ENCODE results near the gene RRP7A.
"Not testable (repeated sequence)": the region's sequence is repeated elsewhere in the genome, so short reads cannot be mapped to it uniquely, and the experiment has no call there.

Gene RRP7A

DNA sequence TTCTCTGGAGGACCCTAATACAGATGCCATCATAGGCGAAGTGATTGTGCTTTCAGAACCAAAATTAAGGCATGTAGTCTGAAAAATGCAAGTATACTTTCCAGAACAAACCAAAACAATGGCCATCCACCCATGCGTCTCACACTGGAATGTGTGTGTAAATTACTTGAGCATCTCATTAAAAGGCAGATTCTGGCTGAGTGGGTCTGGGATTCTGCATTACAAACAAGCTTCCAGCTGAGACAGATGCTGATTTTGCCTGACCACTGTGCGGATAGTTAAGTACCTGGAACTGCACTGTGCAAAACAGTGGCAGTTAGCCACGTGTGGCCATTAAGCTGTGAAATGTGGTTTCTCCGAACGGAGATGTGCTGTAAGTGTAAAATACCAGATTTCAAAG lies 26.2 kb downstream of the RRP7A start:
- no peak for DNase-seq

DNA sequence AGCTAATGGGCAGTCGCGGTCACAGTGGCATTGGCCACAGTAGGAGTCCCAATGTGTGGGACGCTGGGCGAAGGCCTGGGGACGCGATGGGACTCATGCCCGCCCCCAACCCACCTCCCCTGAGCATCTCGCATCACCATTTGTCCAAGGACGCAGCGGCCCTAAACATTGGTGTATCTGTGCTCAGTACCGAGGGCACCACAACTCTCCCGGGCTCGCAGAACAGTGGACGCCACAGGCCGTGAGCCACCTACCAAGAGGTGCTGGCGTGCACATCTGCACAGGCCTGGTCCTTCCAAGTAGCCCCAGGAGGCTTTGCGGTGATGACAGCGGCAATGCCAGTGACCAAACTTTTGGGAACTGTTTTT lies 27.3 kb downstream of the RRP7A start:
- DNase-seq, result no peak

DNA sequence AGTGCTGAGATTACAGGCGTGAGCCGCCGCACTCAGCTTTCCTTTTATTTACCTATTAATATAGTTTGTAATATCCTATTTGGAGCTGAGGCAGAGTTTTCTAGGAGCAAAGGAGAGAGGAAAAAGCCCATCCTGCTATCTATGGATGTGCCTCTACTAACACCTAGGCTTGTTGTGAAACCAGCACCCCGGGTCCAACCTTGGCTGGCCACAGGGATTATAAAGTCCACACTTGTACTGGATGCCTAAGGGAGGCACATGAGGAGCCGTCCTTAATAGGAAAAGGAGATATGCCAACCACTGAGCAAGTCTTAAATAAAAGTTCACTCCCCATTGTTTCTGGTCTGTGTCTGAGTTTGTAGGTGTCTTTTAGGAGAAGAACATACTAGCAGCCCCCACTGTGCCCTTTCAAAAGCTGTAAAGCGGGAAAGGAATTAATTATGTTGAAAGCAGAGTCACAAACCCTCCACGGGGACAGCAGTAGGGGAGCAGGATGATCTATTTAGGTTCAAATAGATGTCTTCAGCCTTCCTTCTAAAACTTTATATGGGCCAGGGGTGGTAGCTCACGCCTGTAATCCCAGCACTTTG lies 29.3 kb downstream of the RRP7A start:
- no peak for DNase-seq

DNA sequence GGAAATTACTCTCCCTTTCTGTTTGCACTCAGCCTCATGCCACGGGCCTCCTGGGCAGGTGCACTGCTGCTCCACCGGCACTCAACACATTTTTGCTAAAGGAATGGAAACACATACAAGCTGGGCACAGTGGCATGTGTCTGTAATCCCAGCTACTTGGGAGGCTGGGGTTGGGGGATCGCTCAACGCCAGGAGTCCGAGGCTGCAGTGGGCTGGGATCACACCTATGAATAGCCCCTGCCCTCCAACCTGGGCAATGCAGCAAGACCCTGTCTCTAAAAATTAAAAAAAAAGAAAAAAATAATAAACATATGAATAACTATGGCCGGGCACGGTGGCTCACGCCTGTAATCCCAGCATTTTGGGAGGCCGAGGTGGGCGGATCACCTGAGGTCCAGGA lies 30.6 kb downstream of the RRP7A start:
- DNase-seq, result no peak

DNA sequence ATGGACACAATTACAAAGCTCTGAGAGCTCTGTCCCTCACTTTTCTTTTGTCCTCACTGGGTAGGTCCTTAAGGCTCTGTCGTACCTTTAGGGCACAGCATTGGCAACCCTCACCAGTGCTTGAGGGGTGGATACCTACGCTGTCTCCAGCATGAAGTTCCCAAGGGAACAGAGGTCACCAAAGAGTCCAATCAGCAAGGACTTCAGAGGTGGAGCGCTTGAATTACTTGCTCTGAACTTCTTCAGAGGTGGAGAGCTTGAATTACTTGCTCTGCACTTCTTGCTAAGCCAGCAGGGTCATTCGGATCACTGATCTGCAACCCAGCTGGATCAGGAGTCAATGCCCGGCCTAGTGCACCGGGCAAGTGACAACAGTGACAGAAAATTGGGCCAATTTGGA lies 35.1 kb downstream of the RRP7A start:
- no peak for DNase-seq

DNA sequence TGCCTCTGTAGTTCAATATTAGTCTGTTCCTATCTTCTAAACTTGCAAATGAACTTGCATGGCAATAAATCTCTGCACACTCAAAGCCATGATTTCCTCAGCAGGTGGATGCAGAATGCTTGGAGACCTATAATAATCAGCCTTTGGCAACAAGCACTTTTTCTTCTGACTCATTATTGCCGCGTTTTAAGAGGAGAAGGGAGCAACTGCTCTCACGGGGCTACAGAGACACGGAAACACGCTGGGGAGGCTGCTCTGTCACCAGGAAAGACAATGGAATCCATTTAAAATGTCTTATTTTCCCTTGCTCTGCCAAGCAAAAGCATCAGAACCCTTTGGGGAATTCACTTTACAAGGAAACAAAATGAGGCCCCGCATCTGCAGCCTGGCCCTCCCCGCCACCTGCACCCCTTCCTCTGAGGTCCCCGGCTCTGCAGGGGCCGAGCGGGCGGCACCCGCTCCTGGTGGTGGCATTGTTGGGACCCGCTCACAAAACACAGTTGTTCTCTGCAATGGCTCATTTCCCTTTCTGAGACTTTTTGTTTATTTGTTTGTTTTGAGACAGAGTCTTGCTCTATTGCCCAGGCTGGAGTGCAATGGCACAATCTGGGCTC lies 35.9 kb downstream of the RRP7A start:
- DNase-seq, result not testable (repeated sequence)

DNA sequence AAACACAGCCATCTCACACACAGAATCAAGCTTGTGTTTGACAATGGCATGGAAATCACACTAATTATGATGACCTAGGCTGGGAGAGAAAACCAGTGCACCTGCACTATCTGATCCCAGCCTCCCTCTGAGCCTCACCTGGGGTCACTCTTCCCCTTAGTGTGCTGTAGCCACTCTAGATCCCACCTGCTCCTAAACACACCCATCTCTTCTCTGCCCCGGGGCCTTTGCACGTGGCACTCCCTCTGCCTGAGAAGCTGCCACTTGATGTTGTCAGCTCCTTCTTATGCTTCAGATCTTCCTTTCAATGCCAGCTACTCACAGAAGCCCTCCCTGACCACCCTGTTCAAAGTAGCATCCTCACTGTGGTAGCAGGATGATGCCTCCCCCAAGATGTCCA lies 44.5 kb downstream of the RRP7A start:
- no peak for DNase-seq

DNA sequence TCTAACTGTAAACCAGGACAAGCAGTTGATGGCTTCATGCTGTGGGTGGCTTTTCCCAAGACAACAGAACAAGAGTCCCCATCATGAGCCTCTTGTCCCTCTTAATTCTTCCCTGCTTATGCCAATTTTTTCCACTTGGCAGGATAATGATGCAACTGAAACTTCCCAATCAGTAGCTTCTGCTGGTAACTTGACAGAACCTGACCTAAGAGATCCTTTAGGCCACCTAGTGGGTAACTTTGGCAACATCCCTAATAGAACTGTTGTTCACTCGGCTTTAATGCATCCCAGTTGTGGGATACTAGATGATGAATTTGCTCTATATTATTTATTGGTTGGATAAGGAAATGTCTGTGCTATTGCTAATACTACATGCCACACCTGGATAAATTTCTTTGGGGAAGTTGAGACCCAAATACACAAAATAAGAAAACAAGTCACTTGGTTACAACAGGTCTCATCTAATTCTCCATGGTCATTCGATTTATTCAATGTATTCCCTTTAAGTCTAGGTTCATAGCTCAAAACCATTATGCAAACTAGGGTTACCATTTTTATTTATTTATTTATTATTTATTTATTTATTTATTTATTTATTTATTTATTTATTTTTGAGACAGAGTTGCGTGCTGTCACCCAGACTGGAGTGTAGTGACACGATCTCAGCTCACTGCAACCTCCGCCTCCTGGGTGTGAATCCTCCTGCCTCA lies 46.0 kb downstream of the RRP7A start:
- no peak for DNase-seq

DNA sequence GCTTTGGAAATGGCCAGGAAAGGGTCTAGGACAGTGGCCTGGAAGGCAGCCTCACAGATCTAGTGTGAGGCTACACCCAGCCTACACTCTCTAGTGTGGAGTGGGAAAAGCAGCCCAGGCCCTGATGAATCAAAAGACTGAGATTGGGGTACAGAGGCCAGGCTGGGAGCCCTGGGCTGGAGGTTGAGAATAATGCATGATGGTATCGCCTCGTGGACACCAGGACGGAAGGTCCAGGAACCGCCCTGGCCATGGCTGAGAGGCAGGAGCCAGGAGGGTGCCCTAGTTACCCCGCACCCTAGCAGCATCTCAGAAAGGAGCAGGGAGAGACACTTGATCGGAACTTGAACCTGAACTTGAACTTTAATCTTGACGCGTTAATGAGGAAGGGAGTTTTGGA lies 46.9 kb downstream of the RRP7A start:
- no peak for DNase-seq

DNA sequence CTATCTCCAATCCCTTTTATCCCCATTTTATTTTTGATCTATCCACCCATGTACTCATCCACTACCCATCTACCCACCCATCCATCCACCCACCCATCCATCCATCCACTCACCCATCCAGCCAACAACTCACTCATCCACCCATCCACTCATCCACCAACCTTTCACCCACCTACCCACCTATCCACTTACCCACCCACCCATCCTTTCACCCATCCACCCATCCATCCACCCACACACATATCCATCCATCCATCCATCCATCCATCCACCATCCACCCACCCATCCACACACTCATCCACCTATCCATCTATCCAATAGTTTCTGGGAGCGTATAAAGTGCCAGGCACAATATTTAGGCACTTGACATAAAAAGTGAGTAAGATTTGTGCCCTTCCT lies 48.2 kb downstream of the RRP7A start:
- no peak for DNase-seq

DNA sequence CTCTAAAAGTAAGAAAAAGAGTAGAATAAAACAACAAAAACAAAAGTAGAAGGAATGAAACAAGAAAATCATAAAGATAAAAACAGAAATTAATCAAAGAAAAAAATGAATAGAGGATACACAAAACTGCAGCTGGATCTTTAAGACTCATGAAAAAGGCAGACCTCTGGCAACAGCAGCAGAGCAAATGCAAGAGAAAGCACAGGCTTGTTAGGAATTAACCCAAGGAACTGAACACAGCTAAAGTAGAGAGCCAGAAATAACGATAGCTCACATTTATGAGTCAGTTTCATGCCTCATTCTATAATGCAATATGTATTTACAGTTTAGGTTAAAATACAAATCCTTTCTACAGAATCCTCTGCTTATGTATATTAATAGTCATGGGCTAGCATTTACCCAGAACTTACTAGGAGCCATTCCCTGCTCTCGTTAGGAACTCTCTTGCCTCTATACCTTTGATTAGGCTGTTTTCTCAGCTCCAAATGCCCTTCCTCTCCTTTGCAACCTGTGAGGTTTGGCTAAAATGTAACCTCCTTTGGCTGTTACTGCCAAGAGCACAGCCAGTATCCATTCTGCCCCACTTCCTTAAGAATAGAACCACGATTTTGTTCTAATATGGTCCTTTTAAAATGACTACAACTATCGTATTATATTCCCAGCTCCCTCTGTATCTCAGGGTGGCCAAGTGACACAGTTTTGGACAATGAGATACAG lies 49.1 kb downstream of the RRP7A start:
- no peak for DNase-seq

DNA sequence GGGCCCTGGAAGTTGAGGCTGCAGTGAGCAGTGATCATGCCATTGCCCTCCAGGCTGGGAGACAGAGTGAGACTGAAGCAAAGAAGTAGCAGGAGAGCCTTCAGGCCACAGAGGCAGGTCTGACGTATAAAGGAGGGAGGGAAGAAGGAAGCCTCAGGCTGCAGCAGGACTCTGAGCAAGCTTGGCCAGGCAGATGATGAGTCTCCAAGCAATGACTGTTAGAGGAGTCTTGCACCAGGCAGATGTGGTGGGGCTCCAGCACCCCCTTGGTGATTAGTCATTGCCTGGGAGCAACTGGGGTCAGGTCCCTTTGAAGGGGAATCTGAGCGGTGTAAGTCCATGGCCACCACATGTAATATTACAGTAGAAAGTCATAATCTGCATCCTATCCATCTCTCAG lies 50.8 kb downstream of the RRP7A start:
- no peak for DNase-seq

DNA sequence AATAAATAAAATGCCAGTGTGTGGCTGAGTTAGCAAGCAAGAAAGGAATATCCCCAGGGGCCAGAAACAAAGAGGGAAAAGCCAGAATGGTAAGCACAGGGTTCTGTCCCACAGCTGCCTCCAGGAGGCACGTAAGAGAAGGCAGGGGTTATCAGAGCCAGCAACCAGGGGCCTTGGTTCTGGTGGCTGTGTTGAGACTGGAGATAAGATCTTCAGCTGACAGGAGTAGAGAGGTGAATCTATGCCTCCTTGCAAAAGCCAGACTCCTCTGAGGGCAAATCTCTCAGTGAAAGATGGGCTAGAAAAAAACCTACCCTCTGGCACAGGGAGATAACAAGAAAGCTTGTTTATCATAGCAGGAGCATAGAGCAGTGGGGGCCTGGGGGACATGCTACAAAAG lies 57.6 kb downstream of the RRP7A start:
- DNase-seq, result no peak

DNA sequence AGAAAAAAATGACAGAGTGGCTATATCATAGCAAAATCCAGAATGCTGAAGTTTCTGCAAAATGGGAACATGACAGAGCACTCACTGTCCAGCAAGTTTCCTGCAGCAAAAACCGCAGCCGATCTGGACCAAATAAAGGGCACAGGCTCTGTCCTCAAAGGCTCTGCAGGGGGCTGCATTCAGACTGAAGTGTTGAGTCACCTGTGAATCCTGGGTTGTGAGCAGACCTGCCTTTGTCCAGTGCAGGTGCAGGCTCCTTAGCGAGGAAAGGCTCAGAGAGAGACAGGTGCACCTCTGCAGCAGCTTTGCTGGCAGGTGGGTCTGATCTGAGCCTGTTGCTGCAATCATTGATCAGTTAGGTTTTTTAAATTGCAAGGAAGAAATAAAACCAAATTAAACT lies 58.1 kb downstream of the RRP7A start:
- DNase-seq, result no peak

Measured in stimulated activated CD8-positive, alpha-beta memory T cell treated with anti-CD3 and anti-CD28 coated beads, Interleukin-4, amount 100 ng/mL, for 48 hours (primary cell).